ENCODE measurements around the gene TENM4. TPM values are rescaled to one million over a fixed set of nuclear protein-coding genes. Genes with fewer than 3 reads are reported as not detected.

Gene TENM4
- total RNA-seq, 1 experiment from 2014 or later, result 0.39 TPM

- no peak for DNase-seq (ENCODE audit: low read depth, low spot score)
- Histone ChIP-seq H3K9me3 (ENCODE audit: control insufficient read depth, insufficient read depth, low read depth, low read length) (no peaks in the 10 kb centered on the region), H3K4me1 (ENCODE audit: control insufficient read depth, insufficient read depth, low read length) (no peaks in the 10 kb centered on the region), H3K4me3 (ENCODE audit: low read depth in 2 of 2, low read length in 2 of 2) (no peak overlapping the region), H3K27ac (ENCODE audit: low read length) (no peak overlapping the region), H3K27me3 (ENCODE audit: control insufficient read depth, insufficient read depth, low read length) (no peaks in the 10 kb centered on the region), H3K36me3 (ENCODE audit: control insufficient read depth, insufficient read depth, low read length) (no peaks in the 10 kb centered on the region)
- intact Hi-C loops (cut with micrococcal nuclease; ENCODE audit: unreplicated experiment) (no loop called here), in situ Hi-C loops (cut with HindIII; ENCODE audit: low pct_unique_long_range_greater_than_20kb, low sequenced_read_pairs) (no loop called here)
- ATAC-seq, result no peak
- POLR2A ChIA-PET, result no interaction called here
- CTCF ChIA-PET, result interaction anchor here (0.6 kb wide), 1 partner anchor 1508 kb away, joined by 4 read pairs; no protein-coding TSS in a partner anchor
- TF ChIP-seq TCF7L2 (IDR thresholded peaks at IDR 0.05; ENCODE audit: low read depth, low read length), result no peak
- BruUV-seq (replicated peaks), result no TSS peak
These were observed 30.4 kb upstream of the TENM4 start for GRCh38 chr11:79471071-79471844.

GRCh38 chr11:79470161-79470560, 29.3 kb upstream of the TENM4 start:
- no peak for DNase-seq (ENCODE audit: low read depth, low spot score)
- Histone ChIP-seq H3K27me3 (ENCODE audit: control insufficient read depth, insufficient read depth, low read length) (no peaks in the 10 kb centered on the region; the same call in 1 of the 2 replicates), H3K9me3 (ENCODE audit: control insufficient read depth, insufficient read depth, low read depth, low read length) (no peaks in the 10 kb centered on the region), H3K4me3 (ENCODE audit: low read depth in 2 of 2, low read length in 2 of 2) (no peak overlapping the region), H3K36me3 (ENCODE audit: control insufficient read depth, insufficient read depth, low read length) (no peaks in the 10 kb centered on the region), H3K27ac (ENCODE audit: low read length) (no peak overlapping the region), H3K4me1 (ENCODE audit: control insufficient read depth, insufficient read depth, low read length) (no peaks in the 10 kb centered on the region)
- ATAC-seq, result no peak
- TF ChIP-seq TCF7L2 (IDR thresholded peaks at IDR 0.05; ENCODE audit: low read depth, low read length) (no peak), POLR2AphosphoS5 (IDR thresholded peaks at IDR 0.05; ENCODE audit: low read depth, low read length) (no peak), REST (IDR thresholded peaks at IDR 0.05; ENCODE audit: insufficient read depth in 1 of 2, low read depth in 2 of 2, low read length in 1 of 2) (no peak), SIN3A (IDR thresholded peaks at IDR 0.05; ENCODE audit: borderline replicate concordance, insufficient read depth, low read depth, low read length) (no peak), CTCF (IDR thresholded peaks at IDR 0.05) (no peak)
- ChIA-PET CTCF (no interaction called here), POLR2A (no interaction called here)
- no TSS peak for BruUV-seq (replicated peaks)
- in situ Hi-C loops (cut with HindIII; ENCODE audit: low pct_unique_long_range_greater_than_20kb, low sequenced_read_pairs) (no loop called here), intact Hi-C loops (cut with micrococcal nuclease; ENCODE audit: unreplicated experiment) (no loop called here)

- TF ChIP-seq CTCF (IDR thresholded peaks at IDR 0.05) (no peak), SIN3A (IDR thresholded peaks at IDR 0.05; ENCODE audit: borderline replicate concordance, insufficient read depth, low read depth, low read length) (no peak), TCF7L2 (IDR thresholded peaks at IDR 0.05; ENCODE audit: low read depth, low read length) (no peak), REST (IDR thresholded peaks at IDR 0.05; ENCODE audit: insufficient read depth in 1 of 2, low read depth in 2 of 2, low read length in 1 of 2) (no peak), POLR2AphosphoS5 (IDR thresholded peaks at IDR 0.05; ENCODE audit: low read depth, low read length) (no peak)
- intact Hi-C loops (cut with micrococcal nuclease; ENCODE audit: unreplicated experiment), result no loop called here
- Histone ChIP-seq H3K9me3 (ENCODE audit: control insufficient read depth, insufficient read depth, low read depth, low read length) (no peaks in the 10 kb centered on the region), H3K27ac (ENCODE audit: low read length) (no peak overlapping the region), H3K36me3 (ENCODE audit: control insufficient read depth, insufficient read depth, low read length) (no peaks in the 10 kb centered on the region), H3K4me1 (ENCODE audit: control insufficient read depth, insufficient read depth, low read length) (no peaks in the 10 kb centered on the region), H3K27me3 (ENCODE audit: control insufficient read depth, insufficient read depth, low read length) (peaks cover 2% of the 10 kb centered on the region; the same call in 1 of the 2 replicates), H3K4me3 (ENCODE audit: low read depth in 2 of 2, low read length in 2 of 2) (no peak overlapping the region)
- ChIA-PET POLR2A (no interaction called here), CTCF (no interaction called here)
- BruUV-seq (replicated peaks), result no TSS peak
- ATAC-seq (no peak), DNase-seq (ENCODE audit: low read depth, low spot score) (no peak)
- in situ Hi-C loops (cut with HindIII; ENCODE audit: low pct_unique_long_range_greater_than_20kb, low sequenced_read_pairs), result no loop called here
These were observed 26.9 kb upstream of the TENM4 start for GRCh38 chr11:79467761-79468160.
